Prostate gland (tissue), 2 donors: Measurements from ENCODE around the gene VEPH1.

Source experiments
- CTCF ChIP-seq, 4 experiments: fragments of 200-600 bp in 2 of 4; fragments of 450-650 bp in 2 of 4; sonication (generic) in 2 of 4; IDR thresholded peaks; 1 replicate in 3 of 4; 2 replicates in 1 of 4; pipeline ENCODE4 v1.5.1; 2016 to 2019; ENCODE audit warnings: antibody characterized with exemption in 4 of 4, mild to moderate bottlenecking in 2 of 4, moderate library complexity in 2 of 4
- POLR2A ChIP-seq: fragments of 450-650 bp; IDR thresholded peaks from one replicate; pipeline ENCODE4 v1.6.1; 2016; ENCODE audit warnings: antibody characterized with exemption, mild to moderate bottlenecking

GRCh38 chr3:157300094-157300493 is 203.1 kb downstream of the VEPH1 start:
- no peak for TF ChIP-seq CTCF (IDR thresholded peaks at IDR 0.05)
- no peak for TF ChIP-seq POLR2A
